IMR-90 (cell line): Measurements from ENCODE around the gene NNT. TPM values are rescaled to one million over a fixed set of nuclear protein-coding genes. Genes with fewer than 3 reads are reported as not detected.

Experiments used
- ATAC-seq: fragments of 200-7000 bp; cut with Tn5 transposase; 2 replicates; pipeline ENCODE4 v1.9.1; 2020; ENCODE audit warnings: low read depth, mild to moderate bottlenecking, moderate library complexity
- BruUV-seq: library from RNA; stranded (reverse); fragments of 400-500 nt; replicated peaks from 2 replicates; lab custom pipeline; 2021; lab: Mats Ljungman, UMichigan
- CTCF ChIA-PET: fragments of 300-600 bp; formaldehyde crosslinking; extraction: SDS; loops from one replicate; lab custom pipeline; 2021; ENCODE audit warnings: antibody characterized with exemption; lab: Yijun Ruan, JAX
- POLR2A ChIA-PET: fragments of 300-600 bp; sonication (Branson Sonifier 250); formaldehyde crosslinking; loops from one replicate; lab custom pipeline; 2022; ENCODE audit warnings: antibody characterized with exemption; ENCODE audit not compliant: unreplicated experiment; lab: Charles Lee
- DNase-seq: peaks from one replicate; pipeline ENCODE4 v3.0.0; 2013
- H2AFZ ChIP-seq: replicated peaks from 2 replicates; pipeline ENCODE3; 2013; ENCODE audit warnings: low read length, mild to moderate bottlenecking; ENCODE audit not compliant: poor library complexity
- H2AK5ac ChIP-seq: 2 replicates; pipeline ENCODE4 v1.6.1; 2013; ENCODE audit warnings: low read depth, low read length, inconsistent platforms
- H2AK9ac ChIP-seq: replicated peaks from 2 replicates; pipeline ENCODE3; 2013; ENCODE audit warnings: mild to moderate bottlenecking, low read depth, low read length, moderate library complexity; ENCODE audit not compliant: poor library complexity
- H2BK120ac ChIP-seq: 2 replicates; pipeline ENCODE4 v1.6.1; 2013; ENCODE audit warnings: low read depth, low read length, inconsistent platforms
- H2BK15ac ChIP-seq: 3 replicates; pipeline ENCODE4 v1.6.1; 2013; ENCODE audit warnings: low read depth, low read length, inconsistent platforms
- H2BK20ac ChIP-seq: 2 replicates; pipeline ENCODE4 v1.6.1; 2013; ENCODE audit warnings: low read depth, mild to moderate bottlenecking, inconsistent platforms, low read length, moderate library complexity
- H2BK5ac ChIP-seq: 2 replicates; pipeline ENCODE4 v1.6.1; 2013; ENCODE audit warnings: mild to moderate bottlenecking, low read depth, low read length, inconsistent platforms; ENCODE audit not compliant: poor library complexity, severe bottlenecking
- H3K14ac ChIP-seq: replicated peaks from 2 replicates; pipeline ENCODE4 v1.6.1; 2013; ENCODE audit warnings: low read depth, low read length, inconsistent platforms
- H3K18ac ChIP-seq: 2 replicates; pipeline ENCODE4 v1.6.1; 2013; ENCODE audit warnings: low read depth, low read length, control low read depth
- H3K23ac ChIP-seq: 2 replicates; pipeline ENCODE4 v1.6.1; 2013; ENCODE audit warnings: low read depth, low read length, inconsistent platforms
- H3K27ac ChIP-seq: 2 replicates; pipeline ENCODE4 v1.5.1; 2013; ENCODE audit warnings: mild to moderate bottlenecking, control low read depth, low read length; ENCODE audit not compliant: insufficient read depth
- H3K27me3 ChIP-seq: 2 replicates; pipeline ENCODE4 v1.6.1; 2013; ENCODE audit warnings: low read length; ENCODE audit not compliant: control insufficient read depth, insufficient read depth
- H3K36me3 ChIP-seq: 2 replicates; pipeline ENCODE4 v1.6.1; 2013; ENCODE audit warnings: low read length, mixed read lengths; ENCODE audit not compliant: control insufficient read depth, insufficient read depth
- H3K4ac ChIP-seq: 2 replicates; pipeline ENCODE4 v1.6.1; 2013; ENCODE audit warnings: low read depth, low read length, inconsistent platforms
- H3K4me1 ChIP-seq: 2 replicates; pipeline ENCODE4 v1.6.1; 2013; ENCODE audit warnings: low read length, mixed read lengths; ENCODE audit not compliant: control insufficient read depth, insufficient read depth
- H3K4me2 ChIP-seq: 2 replicates; pipeline ENCODE4 v1.6.1; 2013; ENCODE audit warnings: low read depth, mild to moderate bottlenecking, control low read depth, low read length, moderate library complexity
- H3K4me3 ChIP-seq: 2 replicates; pipeline ENCODE4 v1.5.1; 2013; ENCODE audit warnings: low read depth, mild to moderate bottlenecking, control low read depth, low read length, moderate library complexity; ENCODE audit not compliant: insufficient read depth
- H3K56ac ChIP-seq: 2 replicates; pipeline ENCODE4 v1.6.1; 2013; ENCODE audit warnings: low read length, inconsistent platforms; ENCODE audit not compliant: insufficient read depth; ENCODE audit errors: extremely low read depth
- H3K79me1 ChIP-seq, 2 experiments: 2 replicates each; pipeline ENCODE4 v1.6.1; 2013; ENCODE audit warnings: low read length in 2 of 2, inconsistent platforms in 1 of 2, low read depth in 1 of 2
- H3K9ac ChIP-seq: 2 replicates; pipeline ENCODE4 v1.6.1; 2013; ENCODE audit warnings: low read depth, low read length, control low read depth
- H3K9me1 ChIP-seq: 2 replicates; pipeline ENCODE4 v1.6.1; 2013; ENCODE audit warnings: low read length, inconsistent platforms; ENCODE audit not compliant: insufficient read depth
- H3K9me3 ChIP-seq: 2 replicates; pipeline ENCODE4 v1.6.1; 2013; ENCODE audit warnings: low read length; ENCODE audit not compliant: control insufficient read depth, insufficient read depth
- H4K20me1 ChIP-seq: 2 replicates; pipeline ENCODE4 v1.6.1; 2013; ENCODE audit warnings: low read length, inconsistent platforms; ENCODE audit not compliant: insufficient read depth
- H4K5ac ChIP-seq: 2 replicates; pipeline ENCODE4 v1.6.1; 2013; ENCODE audit warnings: mild to moderate bottlenecking, low read depth, low read length, control low read depth
- H4K8ac ChIP-seq, 2 experiments: 2 replicates each; pipeline ENCODE4 v1.6.1; 2013; ENCODE audit warnings: low read depth in 2 of 2, low read length in 2 of 2, control low read depth in 1 of 2, inconsistent platforms in 1 of 2
- H4K91ac ChIP-seq: 2 replicates; pipeline ENCODE4 v1.6.1; 2013; ENCODE audit warnings: low read depth, low read length, inconsistent platforms; ENCODE audit not compliant: insufficient read depth
- BHLHE40 ChIP-seq: fragments of 150-350 bp; IDR thresholded peaks from 2 replicates; pipeline ENCODE4 v1.6.1; 2016; ENCODE audit warnings: mild to moderate bottlenecking, low read depth, low read length
- CEBPB ChIP-seq: IDR thresholded peaks from 2 replicates; pipeline ENCODE4 v1.6.1; 2012; ENCODE audit warnings: low read depth, low read length, improper control_type of control experiment
- CHD1 ChIP-seq: IDR thresholded peaks from 2 replicates; pipeline ENCODE4 v1.6.1; 2012; ENCODE audit warnings: low read depth, low read length, improper control_type of control experiment
- ELK1 ChIP-seq: fragments of 150-350 bp; IDR thresholded peaks from 2 replicates; pipeline ENCODE4 v1.6.1; 2016; ENCODE audit warnings: low read depth, mild to moderate bottlenecking, low read length, moderate library complexity, borderline replicate concordance
- FOS ChIP-seq: fragments of 150-350 bp; IDR thresholded peaks from 2 replicates; pipeline ENCODE4 v1.6.1; 2016; ENCODE audit warnings: low read depth, low read length
- MAZ ChIP-seq: IDR thresholded peaks from 2 replicates; pipeline ENCODE4 v1.6.1; 2012; ENCODE audit warnings: low read depth, mild to moderate bottlenecking, low read length, improper control_type of control experiment, moderate library complexity, borderline replicate concordance
- NFE2L2 ChIP-seq: fragments of 150-350 bp; IDR thresholded peaks from 2 replicates; pipeline ENCODE4 v1.6.1; 2016; ENCODE audit warnings: low read depth, mild to moderate bottlenecking, low read length
- POLR2A ChIP-seq: IDR thresholded peaks from 2 replicates; pipeline ENCODE4 v1.6.1; 2012; ENCODE audit warnings: mild to moderate bottlenecking, low read depth, low read length
- RAD21 ChIP-seq: IDR thresholded peaks from 2 replicates; pipeline ENCODE4 v1.6.1; 2012; ENCODE audit warnings: low read length, improper control_type of control experiment
- RCOR1 ChIP-seq: IDR thresholded peaks from 2 replicates; pipeline ENCODE4 v1.6.1; 2012; ENCODE audit warnings: mild to moderate bottlenecking, low read length, improper control_type of control experiment; ENCODE audit not compliant: insufficient replicate concordance
- RFX5 ChIP-seq: IDR thresholded peaks from 2 replicates; pipeline ENCODE4 v1.8.0; 2012; ENCODE audit warnings: low read depth, mild to moderate bottlenecking, low read length, moderate library complexity
- SMC3 ChIP-seq: fragments of 150-350 bp; IDR thresholded peaks from 2 replicates; pipeline ENCODE4 v1.6.1; 2016; ENCODE audit warnings: low read depth, mild to moderate bottlenecking, antibody characterized with exemption, low read length, moderate library complexity
- WGBS, 2 experiments: methylation state at CpG; one replicate each; pipeline versions ENCODE4 v1.1.5 to v1.1.7; 2013; ENCODE audit warnings: missing lambda C conversion rate in 2 of 2; ENCODE audit not compliant: insufficient read length in 1 of 2; ENCODE audit errors: extremely low coverage in 2 of 2; 5-methylcytosine and 5-hydroxymethylcytosine counted together
- dilution Hi-C: fragments of 300-500 bp; cut with HindIII; formaldehyde crosslinking; loops from one replicate; pipeline ENCODE4 v1.14.3; 2018; ENCODE audit warnings: low sequenced_read_pairs; ENCODE audit not compliant: unreplicated experiment
- in situ Hi-C: fragments of 300-500 bp; cut with MboI; formaldehyde crosslinking; loops from 3 replicates; pipeline ENCODE4 v1.14.3; 2019; ENCODE audit warnings: low sequenced_read_pairs, inconsistent platforms, mixed read lengths
- intact Hi-C: fragments of 100-400 bp; cut with micrococcal nuclease; formaldehyde crosslinking; loops from 2 replicates; pipeline ENCODE4 v1.10.0; 2022
- polyA plus RNA-seq, 3 experiments: library from polyadenylated mRNA; depleted of rRNA; stranded (reverse); fragments of >200 nt; gene quantifications; 2 replicates each; pipeline ENCODE4 v1.2.3, GENCODE V29; 2012; ENCODE audit warnings: low replicate concordance in 1 of 3
- total RNA-seq: library from RNA; depleted of rRNA; stranded (reverse); fragments of >200 nt; gene quantifications from 2 replicates; pipeline ENCODE4 v1.2.3, GENCODE V29; 2012

NNT gene
- total and polyA plus RNA-seq, 2 of the 4 experiments (the other 2 are of a cell fraction) = 23.1 to 57.2 TPM

DNA sequence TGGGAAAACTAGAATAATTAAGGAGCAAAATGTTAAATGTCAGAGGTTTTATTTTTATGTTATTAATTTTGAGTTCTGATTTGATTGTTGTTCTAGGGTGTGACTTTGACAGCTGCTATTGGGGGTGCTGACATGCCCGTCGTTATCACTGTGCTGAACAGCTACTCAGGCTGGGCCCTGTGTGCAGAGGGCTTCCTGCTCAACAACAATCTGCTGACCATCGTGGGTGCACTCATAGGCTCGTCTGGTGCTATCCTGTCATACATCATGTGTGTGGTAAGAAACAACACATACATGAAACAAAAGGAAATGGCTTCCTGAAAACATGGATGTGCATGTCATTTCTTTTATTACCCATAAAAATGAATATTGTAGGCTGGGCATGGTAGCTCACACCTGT is 56.1 kb downstream of the NNT start:
- peak overlapping the region; percentile 88 for H2AK9ac ChIP-seq
- no peak overlapping the region for H3K4me3 ChIP-seq
- TF ChIP-seq RFX5 (no peak), POLR2A (no peak), NFE2L2 (no peak), BHLHE40 (no peak), CHD1 (no peak), ELK1 (no peak), MAZ (no peak), CEBPB (no peak), RCOR1 (no peak), FOS (no peak), SMC3 (no peak), RAD21 (no peak)
- no peak overlapping the region for H3K23ac ChIP-seq
- no peak overlapping the region for H2AFZ ChIP-seq
- H3K9me1 ChIP-seq = peaks cover 3% of the 10 kb centered on the region; the same call in 1 of the 2 replicates
- DNase-seq = no peak
- no peak overlapping the region for H3K14ac ChIP-seq
- in situ Hi-C loops = no loop called here
- H2BK15ac ChIP-seq = no peak overlapping the region
- H3K4me1 ChIP-seq = peaks cover 2% of the 10 kb centered on the region; the same call in 1 of the 2 replicates
- H3K4me2 ChIP-seq = no peak overlapping the region
- dilution Hi-C loops = no loop called here
- ChIA-PET CTCF (no interaction called here), POLR2A (no interaction called here)
- H4K5ac ChIP-seq = 0 out of 2 replicates have a peak overlapping the region, but pooled peaks have one; percentile 59
- H3K27me3 ChIP-seq = no peaks in the 10 kb centered on the region
- no peaks in the 10 kb centered on the region for H4K20me1 ChIP-seq
- WGBS, 2 experiments = 72% methylated on average over 2 of the region's 4 CpGs; no CpG with 5 or more reads in 1 of the 2 experiments
- H2BK20ac ChIP-seq = no peak overlapping the region
- H4K8ac ChIP-seq = peak overlapping the region in 1 of 2 experiments; percentile 26; a peak in 1 of 4 replicates
- no peak overlapping the region; the same call in 1 of the 2 replicates for H3K27ac ChIP-seq
- no peak overlapping the region; the same call in 1 of the 2 replicates for H4K91ac ChIP-seq
- peaks cover 0 to 4% of the 10 kb centered on the region in 2 experiments; a peak in 2 of 4 replicates for H3K79me1 ChIP-seq
- no peaks in the 10 kb centered on the region for H3K9me3 ChIP-seq
- peak overlapping the region; percentile 76 for H2AK5ac ChIP-seq
- intact Hi-C loops = no loop called here
- H3K56ac ChIP-seq = no peak overlapping the region
- H3K9ac ChIP-seq = no peak overlapping the region
- peak overlapping the region; percentile 11 for H3K18ac ChIP-seq
- H2BK5ac ChIP-seq = peak overlapping the region; percentile 55
- ATAC-seq = no peak
- H3K36me3 ChIP-seq = peaks cover 14% of the 10 kb centered on the region
- no TSS peak for BruUV-seq
- H2BK120ac ChIP-seq = no peak overlapping the region
- no peak overlapping the region for H3K4ac ChIP-seq
